GM20000 (cell line): ENCODE measurements around the gene SEPTIN2.
A peak's percentile ranks its signal among the peaks of the same experiment; 100 is the strongest.
"Not testable (repeated sequence)": the region's sequence is repeated elsewhere in the genome, so short reads cannot be mapped to it uniquely, and the experiment has no call there.

ENCODE experiments used
- DNase-seq: peaks from one replicate; pipeline ENCODE4 v3.0.0; 2012; ENCODE audit warnings: low spot score
- CTCF ChIP-seq: IDR thresholded peaks from 2 replicates; pipeline ENCODE4 v1.5.1; 2012; ENCODE audit warnings: mild to moderate bottlenecking, control low read depth; ENCODE audit errors: extremely low read depth, missing control alignments

The SEPTIN2 gene

DNA sequence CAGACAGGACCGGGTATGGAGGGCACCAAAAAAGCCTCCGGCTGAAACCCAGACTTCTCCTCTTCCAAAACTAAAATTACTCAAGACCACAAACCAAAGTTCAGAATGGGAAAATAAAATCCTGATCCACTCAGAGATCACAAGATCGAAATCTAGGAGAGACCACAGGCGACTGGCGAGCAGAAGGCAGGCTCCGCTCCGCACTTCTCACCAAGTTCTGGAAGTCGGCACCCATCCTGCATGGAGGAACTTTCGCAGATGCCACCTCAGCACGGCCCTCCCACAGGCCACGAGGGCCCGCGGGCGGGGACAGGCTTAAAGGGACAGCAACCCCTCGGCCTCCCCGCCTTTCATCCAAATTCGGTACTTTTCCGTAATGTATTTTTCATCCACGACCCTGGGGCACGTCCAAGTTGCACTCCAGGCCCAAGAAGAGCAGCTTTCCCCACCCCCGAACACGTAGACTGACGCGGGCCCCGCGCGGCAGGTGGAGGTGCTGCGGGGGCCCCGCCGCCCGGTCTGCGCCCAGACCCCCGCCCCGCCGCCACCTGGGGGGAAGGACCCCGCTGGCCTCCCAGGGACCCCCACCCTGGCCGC is 43.9 kb upstream of the SEPTIN2 start:
- TF ChIP-seq CTCF = no peak
- peak; percentile 77 for DNase-seq

- peak; percentile 89 for DNase-seq
- TF ChIP-seq CTCF = no peak
Measured at GRCh38 chr2:241272303-241273209, 43.2 kb upstream of the SEPTIN2 start.

DNA sequence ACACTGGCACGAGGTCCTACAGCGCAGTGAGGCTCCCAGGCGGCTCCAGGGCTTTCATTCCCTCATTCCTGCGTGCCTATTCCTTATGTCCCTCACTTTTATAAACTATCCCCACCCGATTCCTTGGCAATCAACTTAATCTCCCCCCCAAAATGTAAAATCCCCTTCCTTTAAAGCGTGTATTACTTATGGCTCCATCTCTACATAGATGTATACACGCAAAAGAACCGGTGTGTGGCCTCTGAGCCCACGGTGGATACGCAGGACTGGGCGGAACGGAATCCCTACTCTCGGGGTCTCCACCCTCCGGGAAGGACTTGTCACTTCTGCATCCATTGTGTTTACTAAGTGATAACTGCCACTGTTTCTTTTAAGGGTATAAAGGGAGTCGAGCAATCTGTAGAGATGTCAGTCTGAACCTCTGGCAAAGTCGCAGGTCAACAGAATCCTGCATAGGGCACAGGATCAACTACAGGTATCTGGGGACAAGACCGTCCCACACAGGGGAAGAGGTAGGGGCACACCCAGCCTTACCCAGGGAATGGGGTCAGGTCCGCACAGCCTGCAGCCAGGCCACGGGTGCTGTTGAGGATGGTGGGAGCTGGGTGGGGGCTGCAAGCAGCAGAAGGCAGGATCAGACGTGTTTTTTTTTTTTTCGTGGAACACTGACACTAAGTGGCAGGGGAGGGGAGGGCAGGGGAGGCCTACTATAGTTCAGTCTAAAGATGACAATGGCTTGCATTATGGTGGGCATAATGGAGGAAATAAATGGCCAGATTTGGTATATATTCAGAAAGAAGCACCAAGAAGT is 42.3 kb upstream of the SEPTIN2 start:
- TF ChIP-seq CTCF = no peak
- DNase-seq = no peak

DNA sequence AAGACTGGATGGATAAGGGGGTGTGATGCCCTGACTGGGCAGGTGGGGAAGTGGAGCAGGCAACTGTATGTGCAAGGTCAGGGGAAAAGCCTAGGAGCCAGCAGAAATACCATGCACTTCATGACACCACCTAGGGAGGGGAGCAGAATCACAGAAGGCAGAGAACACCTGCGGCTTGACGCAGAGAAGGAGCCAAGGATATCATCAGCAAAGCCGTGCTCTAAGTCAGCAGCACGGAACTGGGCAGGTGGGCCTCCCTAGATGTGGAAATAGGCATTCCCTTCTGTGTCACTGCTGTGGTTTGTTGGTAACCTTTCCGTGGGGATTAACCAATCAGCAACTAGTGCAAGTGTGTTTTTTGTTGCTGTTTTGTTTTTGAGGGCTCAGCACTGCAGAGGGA is 41.6 kb upstream of the SEPTIN2 start:
- TF ChIP-seq CTCF = no peak
- no peak for DNase-seq

DNA sequence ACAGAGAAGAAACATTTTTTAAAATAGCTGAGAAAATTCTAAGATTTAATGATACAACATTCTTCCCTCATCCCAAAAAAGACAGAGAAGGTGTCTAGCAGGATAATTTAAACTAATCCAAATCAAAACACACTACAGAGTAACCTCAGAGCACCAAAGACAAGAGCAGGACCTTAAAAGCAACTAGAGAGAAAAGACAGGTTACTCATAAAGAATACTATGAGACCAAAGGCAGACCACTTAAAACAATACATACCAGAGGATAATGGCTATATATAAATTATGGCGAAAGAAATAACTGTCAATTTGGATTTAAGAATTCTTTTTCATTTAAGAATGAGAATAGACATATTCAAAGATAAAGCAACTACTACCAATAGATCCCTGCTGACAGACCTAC is 40.2 kb upstream of the SEPTIN2 start:
- DNase-seq = no peak
- no peak for TF ChIP-seq CTCF

DNA sequence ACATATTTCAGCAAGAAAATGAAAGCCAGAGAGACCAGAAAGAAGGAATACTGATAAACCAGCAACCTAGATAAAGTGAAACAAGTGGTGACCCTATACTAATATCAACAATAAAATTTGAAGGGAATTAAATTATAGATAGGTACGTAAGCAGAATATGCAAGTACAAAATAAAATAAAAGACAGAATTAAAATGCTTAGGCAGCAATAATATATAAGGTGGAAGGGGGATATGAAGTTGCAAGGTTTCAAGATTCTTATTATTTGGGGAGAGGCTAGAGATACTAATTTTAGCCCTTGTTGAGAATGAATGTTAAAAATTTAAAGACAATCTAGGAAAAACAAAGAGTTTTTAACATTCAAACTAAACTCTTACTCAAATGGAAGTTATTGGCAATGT is 39.8 kb upstream of the SEPTIN2 start:
- TF ChIP-seq CTCF = no peak
- no peak for DNase-seq

GRCh38 chr2:241278306-241278705 is 37.4 kb upstream of the SEPTIN2 start:
- DNase-seq = not testable (repeated sequence)
